SW 1271 (cell line): Measurements from ENCODE around the gene NECAB3.
"Not testable (repeated sequence)": the region's sequence is repeated elsewhere in the genome, so short reads cannot be mapped to it uniquely, and the experiment has no call there.

Experiments
- DNase-seq, 2 experiments: peaks; one replicate each; lab custom pipeline; 2025; lab: John Stamatoyannopoulos, UW

Gene NECAB3, protein sequence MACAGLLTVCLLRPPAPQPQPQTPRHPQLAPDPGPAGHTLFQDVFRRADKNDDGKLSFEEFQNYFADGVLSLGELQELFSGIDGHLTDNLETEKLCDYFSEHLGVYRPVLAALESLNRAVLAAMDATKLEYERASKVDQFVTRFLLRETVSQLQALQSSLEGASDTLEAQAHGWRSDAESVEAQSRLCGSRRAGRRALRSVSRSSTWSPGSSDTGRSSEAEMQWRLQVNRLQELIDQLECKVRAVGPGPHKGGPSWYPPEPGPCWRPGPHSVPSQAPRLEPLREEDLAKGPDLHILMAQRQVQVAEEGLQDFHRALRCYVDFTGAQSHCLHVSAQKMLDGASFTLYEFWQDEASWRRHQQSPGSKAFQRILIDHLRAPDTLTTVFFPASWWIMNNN

DNA sequence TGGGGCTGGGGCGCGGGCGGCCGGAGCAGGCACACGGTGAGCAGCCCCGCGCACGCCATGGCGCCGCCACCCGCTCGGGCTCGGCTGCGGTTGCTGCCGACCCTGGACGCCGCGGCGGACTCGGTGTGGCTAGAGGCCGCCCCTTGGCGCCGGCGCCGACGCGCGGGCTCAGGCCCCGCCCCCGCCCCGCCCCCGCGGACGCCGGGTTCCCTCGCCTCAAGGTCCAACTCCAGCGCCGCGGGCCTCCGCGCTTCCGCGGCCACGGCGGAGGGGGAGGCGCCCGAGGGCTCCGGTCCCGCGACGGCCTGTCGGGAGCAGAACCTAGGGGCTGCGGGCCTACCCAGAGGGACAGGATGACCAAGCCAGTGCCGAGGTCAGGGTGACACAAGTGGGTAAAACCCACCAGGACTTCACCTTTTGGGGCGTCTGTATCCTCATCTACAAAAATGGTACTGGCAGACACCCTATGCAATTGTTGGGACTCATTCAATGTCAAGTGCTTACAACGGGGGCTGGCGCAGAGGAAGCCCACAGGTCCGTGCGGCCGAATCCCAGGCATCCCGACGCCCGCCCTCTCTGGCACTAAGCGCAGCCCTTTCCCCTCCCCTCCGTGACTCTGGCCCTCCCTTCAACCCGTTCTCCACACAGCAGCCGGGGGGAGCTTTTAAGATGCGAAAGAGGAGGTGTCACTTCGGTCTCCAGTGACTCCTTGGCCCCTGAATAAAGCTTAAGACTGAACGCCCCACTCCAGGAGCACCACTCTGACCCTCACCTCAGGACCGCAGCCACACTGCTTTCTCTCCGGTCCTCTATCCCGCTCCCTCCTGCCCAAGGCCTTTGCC is at the start of gene NECAB3:
TSS of gene NECAB3 (minus strand) at position 135 of the 842 bp plus-strand sequence. CDS start at position 59, 76 bp downstream.
- peak; percentile 81 to 88 for DNase-seq

- no peak for DNase-seq
Measured at GRCh38 chr20:33721391-33722140, 47.3 kb upstream of the NECAB3 start.

- DNase-seq = peak; percentile 100
Measured at GRCh38 chr20:33719989-33720709, 45.9 kb upstream of the NECAB3 start, which contains the start of gene PXMP4. Gene PXMP4 (minus strand): TSS chr20:33720310. CDS start chr20:33720207, 103 bp downstream.

DNA sequence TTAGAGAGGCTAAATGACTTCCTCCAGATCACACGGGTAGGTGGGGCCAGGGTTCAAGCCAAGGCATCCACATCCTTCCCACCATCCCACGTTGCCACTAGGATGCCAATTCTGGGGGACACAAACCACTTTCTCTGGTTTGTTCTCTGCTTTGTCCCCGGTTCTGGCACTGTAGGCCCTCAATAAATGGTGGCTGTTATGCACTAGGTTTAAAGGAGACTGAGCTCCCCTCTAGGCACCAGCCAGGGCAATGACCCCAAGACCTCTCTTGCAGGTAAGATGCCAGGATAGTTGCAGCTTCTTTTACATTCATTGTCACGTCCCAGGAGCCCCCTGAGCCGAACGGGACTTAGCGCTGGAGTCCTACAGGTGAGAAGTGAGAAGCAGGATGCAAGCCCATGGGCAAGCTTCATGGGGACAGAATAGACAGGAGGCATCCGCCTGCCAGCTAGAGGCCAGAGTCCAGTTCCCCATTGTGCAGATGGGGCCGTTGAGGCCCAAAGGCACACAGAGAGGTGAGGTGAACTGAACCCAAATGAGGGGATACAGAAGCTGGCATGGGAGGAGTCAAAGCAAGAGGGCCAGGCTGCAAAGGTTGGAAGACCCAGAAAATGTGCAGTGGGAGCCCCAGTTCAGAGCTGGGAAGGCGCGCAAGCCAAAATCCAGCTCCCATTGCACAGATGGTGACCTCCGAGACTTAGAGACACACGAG is 45.2 kb upstream of the NECAB3 start:
- no peak for DNase-seq

DNA sequence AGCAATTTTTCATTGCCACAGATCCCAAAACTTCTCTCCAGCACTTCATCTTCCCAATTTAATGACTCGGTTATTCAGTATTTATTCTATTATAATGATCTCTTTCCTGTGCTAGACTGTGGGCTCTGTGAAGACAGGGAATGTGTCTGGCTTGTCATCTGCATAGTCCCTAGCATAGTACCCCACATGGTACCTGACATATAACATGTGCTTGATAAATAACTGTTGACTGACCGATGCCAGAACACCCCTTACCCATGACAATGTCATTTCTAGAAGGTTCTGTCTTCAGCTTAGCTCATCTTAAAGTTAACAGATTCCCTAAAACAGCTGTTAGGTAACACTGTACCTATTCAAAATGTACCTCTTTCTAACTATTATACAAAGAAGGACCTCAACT is 42.3 kb upstream of the NECAB3 start:
- DNase-seq = no peak

DNA sequence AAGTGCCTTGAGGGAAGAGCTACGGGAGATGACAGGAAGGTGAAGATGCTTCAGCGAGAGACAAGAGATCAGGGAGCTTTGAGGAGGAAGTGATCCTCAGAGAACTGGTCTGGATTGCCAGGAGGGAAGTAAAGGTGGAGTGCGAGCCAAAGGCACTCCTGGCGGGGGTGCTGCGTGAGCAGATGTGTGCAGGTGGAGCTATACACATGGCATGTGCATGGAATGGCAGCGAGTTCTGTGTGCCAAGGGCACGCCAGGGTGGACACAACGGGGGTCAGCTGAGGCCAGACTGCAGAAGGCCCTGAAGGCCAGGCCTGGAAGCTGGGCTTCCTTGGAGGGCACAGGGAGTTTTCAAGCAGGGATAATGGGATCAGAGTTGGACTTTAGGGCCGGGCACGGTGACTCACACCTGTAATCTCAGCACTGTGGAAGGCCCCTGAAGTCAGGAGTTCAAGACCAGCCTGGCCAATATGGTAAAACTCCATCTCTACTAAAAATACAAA is 39.7 kb upstream of the NECAB3 start:
- no peak for DNase-seq

- DNase-seq = no peak
Measured at GRCh38 chr20:33711446-33711738, 37.2 kb upstream of the NECAB3 start.

DNA sequence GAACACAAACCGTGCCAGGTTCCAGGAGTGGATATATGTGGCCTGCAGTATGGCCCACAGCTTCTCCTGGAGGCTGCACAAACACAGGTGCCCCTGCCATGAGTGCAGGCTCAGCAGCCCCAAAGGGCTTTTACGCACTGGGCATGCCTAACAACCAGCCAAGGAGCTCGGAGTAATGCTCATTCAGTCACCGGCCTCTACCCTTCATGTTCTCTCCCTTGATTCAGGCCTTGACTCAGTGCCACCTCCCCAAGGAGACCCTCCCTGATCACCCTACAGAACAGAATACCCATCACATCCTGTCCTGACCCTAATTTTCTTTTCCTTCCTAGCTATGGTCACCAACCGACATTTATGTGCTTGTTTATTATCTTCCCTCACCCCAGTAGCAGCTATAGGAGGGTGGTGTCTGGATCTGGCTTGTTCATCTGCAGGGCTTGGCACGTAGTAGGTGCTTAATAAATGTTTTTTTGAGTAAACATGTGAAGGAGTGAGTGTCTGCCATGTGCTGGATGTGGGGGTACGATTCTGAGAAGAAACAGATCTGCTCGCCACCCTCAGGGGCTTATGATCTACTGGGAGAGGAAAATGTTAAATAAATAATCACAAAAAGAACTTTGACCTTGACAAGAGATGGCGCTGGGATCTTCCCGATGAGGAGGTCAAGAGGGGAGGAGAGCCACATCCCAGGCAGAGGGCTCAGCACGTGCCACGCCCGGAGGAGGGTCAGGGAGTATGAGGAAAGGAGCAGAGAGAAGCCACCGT is 36.6 kb upstream of the NECAB3 start:
- no peak for DNase-seq

DNA sequence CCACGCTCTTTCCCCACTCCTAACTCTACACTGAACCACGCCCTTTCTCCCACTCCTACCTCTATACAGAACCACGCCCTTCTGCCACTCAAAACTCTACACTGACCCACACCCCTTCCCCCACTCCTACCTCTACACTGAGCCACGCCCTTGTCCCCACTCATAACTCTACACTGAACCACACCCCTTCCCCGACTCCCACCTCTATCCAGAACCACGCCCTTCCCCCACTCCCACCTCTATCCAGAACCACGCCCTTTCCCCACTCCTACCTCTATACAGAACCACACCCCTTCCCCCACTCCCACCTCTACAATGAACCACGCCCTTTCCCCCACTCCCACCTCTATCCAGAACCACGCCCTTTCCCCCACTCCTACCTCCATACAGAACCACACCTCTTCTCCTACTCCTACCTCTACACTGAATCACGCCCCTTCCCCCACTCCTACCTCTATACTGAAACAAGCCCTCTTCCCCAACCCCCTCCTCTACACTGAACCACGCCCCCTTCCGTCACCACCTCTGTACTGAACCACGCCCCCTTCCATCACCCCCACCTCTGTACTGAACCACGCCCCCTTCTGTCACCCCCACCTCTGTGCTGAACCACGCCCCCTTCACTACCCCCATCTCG is 35.8 kb upstream of the NECAB3 start:
- no peak for DNase-seq

GRCh38 chr20:33709398-33709797 is 35.2 kb upstream of the NECAB3 start:
- DNase-seq = no peak

- no peak for DNase-seq
Measured at GRCh38 chr20:33707668-33708067, 33.4 kb upstream of the NECAB3 start.

GRCh38 chr20:33704197-33704924 is 30.1 kb upstream of the NECAB3 start:
- DNase-seq = no peak

DNA sequence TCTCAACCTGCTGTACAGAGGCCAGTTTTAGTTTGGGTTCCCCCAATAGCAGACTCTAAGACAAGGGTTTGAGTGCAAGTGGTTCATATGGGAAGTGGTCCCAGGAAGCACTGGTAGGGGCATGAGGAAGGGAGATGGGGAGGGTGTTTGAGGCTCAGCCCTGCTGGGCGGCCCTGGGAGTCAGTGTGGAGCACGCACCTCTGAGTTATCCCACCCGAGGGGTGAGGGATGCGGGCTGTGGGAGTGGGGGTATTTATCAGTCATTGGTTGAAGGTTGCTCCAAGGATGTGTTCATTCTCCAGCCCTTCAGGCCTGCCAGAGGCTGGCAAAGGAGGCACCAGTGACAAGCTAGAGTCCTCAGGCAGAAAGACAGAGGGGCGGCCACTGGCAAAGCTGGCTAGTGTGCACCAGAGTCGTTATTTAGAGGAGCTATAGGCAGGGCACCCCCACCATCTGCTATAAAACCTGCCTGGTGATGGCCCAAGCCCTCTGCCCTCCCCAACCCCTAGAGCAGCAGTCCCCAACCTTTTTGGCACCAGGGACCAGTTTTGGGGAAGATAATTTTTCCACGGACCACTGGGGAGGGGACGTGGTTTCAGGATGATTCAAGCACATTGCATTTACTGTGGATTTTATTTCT is 29.4 kb upstream of the NECAB3 start:
- no peak for DNase-seq

GRCh38 chr20:33702861-33703260 is 28.6 kb upstream of the NECAB3 start:
- DNase-seq = no peak

DNA sequence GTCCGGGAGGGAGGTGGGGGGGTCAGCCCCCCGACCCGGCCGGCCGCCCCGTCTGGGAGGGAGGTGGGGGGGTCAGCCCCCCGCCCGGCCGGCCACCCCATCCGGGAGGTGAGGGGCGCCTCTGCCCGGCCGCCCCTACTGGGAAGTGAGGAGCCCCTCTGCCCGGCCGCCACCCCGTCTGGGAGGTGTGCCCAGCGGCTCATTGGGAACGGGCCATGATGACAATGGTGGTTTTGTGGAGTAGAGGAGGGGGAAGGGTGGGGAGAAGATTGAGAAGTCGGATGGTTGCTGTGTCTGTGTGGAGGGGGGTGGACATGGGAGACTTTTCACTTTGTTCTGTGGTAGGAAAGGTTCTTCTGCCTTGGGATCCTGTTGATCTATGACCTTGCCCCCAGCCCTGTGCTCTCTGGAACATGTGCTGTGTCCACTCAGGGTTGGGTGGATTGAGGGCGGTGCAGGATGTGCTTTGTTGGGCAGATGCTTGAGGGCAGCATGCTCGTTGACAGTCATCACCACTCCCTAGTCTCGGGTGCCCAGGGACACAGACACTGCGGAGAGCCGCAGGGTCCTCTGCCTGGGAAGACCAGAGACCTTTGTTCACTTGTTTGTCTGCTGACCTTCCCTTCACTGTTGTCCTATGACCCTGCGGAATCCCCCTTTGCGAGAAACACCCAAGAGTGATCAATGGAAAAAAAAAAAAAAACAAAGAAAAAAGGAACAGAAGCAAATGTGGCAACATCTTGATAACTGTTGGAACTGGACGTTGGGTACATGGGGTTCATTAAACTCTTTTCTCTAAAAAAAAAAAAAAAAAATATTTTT is 27.6 kb upstream of the NECAB3 start:
- no peak for DNase-seq

GRCh38 chr20:33700696-33701441 is 26.6 kb upstream of the NECAB3 start:
- not testable (repeated sequence) for DNase-seq

- not testable (repeated sequence) for DNase-seq
Measured at GRCh38 chr20:33698966-33699365, 24.7 kb upstream of the NECAB3 start.
